Hepatocyte (in vitro differentiated cells): Measurements from ENCODE around the gene FMN1.

Experiments
- EZH2 ChIP-seq: fragments of 200-600 bp; sonication (generic); IDR thresholded peaks from 2 replicates; pipeline ENCODE4 v1.6.1; 2016; ENCODE audit warnings: antibody characterized with exemption, mild to moderate bottlenecking, borderline replicate concordance
- EZH2phosphoT487 ChIP-seq: fragments of 200-600 bp; sonication (generic); IDR thresholded peaks from one replicate; pipeline ENCODE4 v1.6.1; 2018; ENCODE audit warnings: antibody characterized with exemption, mild to moderate bottlenecking, low read depth, moderate library complexity; ENCODE audit not compliant: unreplicated experiment, severe bottlenecking
- TF ChIP-seq, protein P1 (sequence below): fragments of 200-600 bp; sonication (generic); IDR thresholded peaks from 2 replicates; pipeline ENCODE4 v1.5.1; 2016; ENCODE audit warnings: antibody characterized with exemption, mild to moderate bottlenecking; ENCODE audit not compliant: poor library complexity

DNA sequence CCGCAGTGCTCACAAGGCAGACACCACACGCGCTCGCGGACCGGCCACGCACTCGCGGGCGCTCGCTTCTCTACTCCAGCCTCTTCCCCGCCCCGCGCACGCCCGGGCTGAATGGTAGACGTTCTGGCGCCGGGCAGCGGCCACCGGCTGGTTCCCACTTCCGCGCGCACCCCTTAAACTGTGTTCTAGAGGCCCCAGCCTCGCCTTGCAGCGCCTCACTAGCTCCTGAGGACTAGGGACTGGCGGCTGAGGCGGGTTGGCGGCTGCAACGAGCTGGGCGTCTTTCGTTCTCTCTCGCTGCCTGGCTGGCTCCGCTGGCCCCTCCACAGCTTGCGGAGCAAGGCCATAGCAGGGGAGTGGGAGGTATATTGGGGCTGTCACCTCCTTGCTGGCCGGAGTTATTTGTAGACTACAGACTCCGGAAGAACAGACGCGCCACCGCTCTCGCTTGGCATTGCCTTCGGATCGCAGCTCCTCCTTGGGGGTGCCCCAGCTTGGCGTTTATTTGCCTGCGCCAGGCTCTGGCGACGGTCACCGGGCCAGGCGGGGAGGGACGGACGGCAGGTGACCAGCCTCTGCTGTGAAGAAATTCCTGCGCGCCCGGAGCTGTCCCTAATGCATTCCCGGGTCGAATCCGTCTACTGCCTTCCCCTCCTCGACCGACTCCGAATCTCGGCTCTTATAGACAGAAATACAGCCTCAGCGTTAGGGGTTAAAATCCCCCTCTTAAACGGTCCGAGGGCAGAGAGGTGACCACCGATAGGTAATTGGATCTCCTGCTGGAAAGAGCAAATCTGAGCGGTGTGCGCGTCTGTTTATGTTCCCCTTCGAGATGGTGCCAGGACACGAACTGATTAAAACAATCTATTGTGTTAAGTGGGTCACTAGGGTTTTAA is 475.4 kb downstream of the FMN1 start:
- TF ChIP-seq EZH2 (peak; percentile 58), EZH2phosphoT487 (no peak)
- TF ChIP-seq, protein P1, sequence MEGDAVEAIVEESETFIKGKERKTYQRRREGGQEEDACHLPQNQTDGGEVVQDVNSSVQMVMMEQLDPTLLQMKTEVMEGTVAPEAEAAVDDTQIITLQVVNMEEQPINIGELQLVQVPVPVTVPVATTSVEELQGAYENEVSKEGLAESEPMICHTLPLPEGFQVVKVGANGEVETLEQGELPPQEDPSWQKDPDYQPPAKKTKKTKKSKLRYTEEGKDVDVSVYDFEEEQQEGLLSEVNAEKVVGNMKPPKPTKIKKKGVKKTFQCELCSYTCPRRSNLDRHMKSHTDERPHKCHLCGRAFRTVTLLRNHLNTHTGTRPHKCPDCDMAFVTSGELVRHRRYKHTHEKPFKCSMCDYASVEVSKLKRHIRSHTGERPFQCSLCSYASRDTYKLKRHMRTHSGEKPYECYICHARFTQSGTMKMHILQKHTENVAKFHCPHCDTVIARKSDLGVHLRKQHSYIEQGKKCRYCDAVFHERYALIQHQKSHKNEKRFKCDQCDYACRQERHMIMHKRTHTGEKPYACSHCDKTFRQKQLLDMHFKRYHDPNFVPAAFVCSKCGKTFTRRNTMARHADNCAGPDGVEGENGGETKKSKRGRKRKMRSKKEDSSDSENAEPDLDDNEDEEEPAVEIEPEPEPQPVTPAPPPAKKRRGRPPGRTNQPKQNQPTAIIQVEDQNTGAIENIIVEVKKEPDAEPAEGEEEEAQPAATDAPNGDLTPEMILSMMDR = no peak
